ENCODE measurements around the gene GH2.

GH2 gene

GRCh38 chr17:63855185-63855584 lies 26.6 kb downstream of the GH2 start:
- no peak overlapping the region for H2BK5ac ChIP-seq (ENCODE audit: low read depth, low read length, poor library complexity, severe bottlenecking)
- H3K4me2 ChIP-seq (ENCODE audit: low read length, poor library complexity, severe bottlenecking), result no peak overlapping the region
- H3K4me1 ChIP-seq (ENCODE audit: control insufficient read depth, insufficient read depth, low read depth, low read length), result no peaks in the 10 kb centered on the region
- no peak overlapping the region for H2BK12ac ChIP-seq (ENCODE audit: low read length in 2 of 2)
- H4K8ac ChIP-seq (ENCODE audit: low read length), result no peak overlapping the region
- no peaks in the 10 kb centered on the region for H3K79me1 ChIP-seq (replicated peaks; ENCODE audit: low read length, poor library complexity, severe bottlenecking)
- H3K9ac ChIP-seq (ENCODE audit: low read length), result no peak overlapping the region
- no peaks in the 10 kb centered on the region for H3K9me3 ChIP-seq (ENCODE audit: control insufficient read depth, low read length)
- peaks cover 21 to 29% of the 10 kb centered on the region in 2 experiments for H3K27me3 ChIP-seq (ENCODE audit: control insufficient read depth in 1 of 2, insufficient read depth in 1 of 2, low read length in 2 of 2)
- no peak overlapping the region for H3K23ac ChIP-seq (ENCODE audit: low read length in 2 of 2)
- H3K36me3 ChIP-seq (ENCODE audit: control insufficient read depth in 1 of 2, insufficient read depth in 2 of 2, low read depth in 1 of 2, low read length in 2 of 2), result no peaks in the 10 kb centered on the region
- WGBS, result 86% methylated on average over 8 of the region's 8 CpGs
- H2AFZ ChIP-seq (ENCODE audit: low read depth, low read length), result no peak overlapping the region
- DNase-seq, result no peak
- H3K18ac ChIP-seq (ENCODE audit: low read depth in 1 of 2, low read length in 2 of 2), result no peak overlapping the region
- H3K4ac ChIP-seq (ENCODE audit: low read depth in 1 of 2, low read length in 2 of 2), result no peak overlapping the region
- H2BK120ac ChIP-seq (ENCODE audit: low read depth, low read length), result no peak overlapping the region
- no peak overlapping the region for H4K91ac ChIP-seq (ENCODE audit: low read length)
- no peak overlapping the region for H3K14ac ChIP-seq (ENCODE audit: low read length in 2 of 2)
- H2BK15ac ChIP-seq (ENCODE audit: low read depth, poor library complexity, severe bottlenecking), result no peak overlapping the region
- H2AK5ac ChIP-seq (ENCODE audit: low read length, severe bottlenecking), result no peak overlapping the region
- H3K4me3 ChIP-seq (ENCODE audit: insufficient read depth in 1 of 2, low read depth in 1 of 2, low read length in 2 of 2), result no peak overlapping the region
- H3K27ac ChIP-seq (ENCODE audit: low read length, poor library complexity, severe bottlenecking), result no peak overlapping the region

GRCh38 chr17:63854709-63855108 lies 27.0 kb downstream of the GH2 start:
- H3K27me3 ChIP-seq (ENCODE audit: control insufficient read depth in 1 of 2, insufficient read depth in 1 of 2, low read length in 2 of 2), result peaks cover 16 to 24% of the 10 kb centered on the region in 2 experiments
- no peak overlapping the region for H2BK12ac ChIP-seq (ENCODE audit: low read length in 2 of 2)

GRCh38 chr17:63853260-63853659 lies 28.5 kb downstream of the GH2 start:
- no peak overlapping the region for H3K4me3 ChIP-seq (ENCODE audit: insufficient read depth in 1 of 2, low read depth in 1 of 2, low read length in 2 of 2)
- no CpG with 5 or more reads among the region's 2 CpGs for WGBS
- H2BK15ac ChIP-seq (ENCODE audit: low read depth, poor library complexity, severe bottlenecking), result no peak overlapping the region
- H3K27ac ChIP-seq (ENCODE audit: low read length, poor library complexity, severe bottlenecking), result no peak overlapping the region
- H2BK120ac ChIP-seq (ENCODE audit: low read depth, low read length), result no peak overlapping the region
- H3K4me2 ChIP-seq (ENCODE audit: low read length, poor library complexity, severe bottlenecking), result no peak overlapping the region
- no peak overlapping the region for H2AFZ ChIP-seq (ENCODE audit: low read depth, low read length)
- H2BK12ac ChIP-seq (ENCODE audit: low read length in 2 of 2), result no peak overlapping the region
- H4K8ac ChIP-seq (ENCODE audit: low read length), result no peak overlapping the region
- H2AK5ac ChIP-seq (ENCODE audit: low read length, severe bottlenecking), result no peak overlapping the region
- no peak overlapping the region for H3K18ac ChIP-seq (ENCODE audit: low read depth in 1 of 2, low read length in 2 of 2)
- no peaks in the 10 kb centered on the region for H3K9me3 ChIP-seq (ENCODE audit: control insufficient read depth, low read length)
- H3K4me1 ChIP-seq (ENCODE audit: control insufficient read depth, insufficient read depth, low read depth, low read length), result peaks cover 4% of the 10 kb centered on the region
- H3K14ac ChIP-seq (ENCODE audit: low read length in 2 of 2), result no peak overlapping the region
- no peak for DNase-seq
- no peaks in the 10 kb centered on the region for H3K79me1 ChIP-seq (replicated peaks; ENCODE audit: low read length, poor library complexity, severe bottlenecking)
- H3K4ac ChIP-seq (ENCODE audit: low read depth in 1 of 2, low read length in 2 of 2), result no peak overlapping the region
- H4K91ac ChIP-seq (ENCODE audit: low read length), result no peak overlapping the region
- H3K9ac ChIP-seq (ENCODE audit: low read length), result no peak overlapping the region
- no peak overlapping the region for H2BK5ac ChIP-seq (ENCODE audit: low read depth, low read length, poor library complexity, severe bottlenecking)
- H3K36me3 ChIP-seq (ENCODE audit: control insufficient read depth in 1 of 2, insufficient read depth in 2 of 2, low read depth in 1 of 2, low read length in 2 of 2), result no peaks in the 10 kb centered on the region
- H3K23ac ChIP-seq (ENCODE audit: low read length in 2 of 2), result no peak overlapping the region
- H3K27me3 ChIP-seq (ENCODE audit: control insufficient read depth in 1 of 2, insufficient read depth in 1 of 2, low read length in 2 of 2), result peaks cover 7 to 9% of the 10 kb centered on the region in 2 experiments

More at GRCh38 chr17:63854709-63855108, 27.0 kb downstream of the GH2 start:
- 88% methylated on average over 5 of the region's 5 CpGs for WGBS
- H4K8ac ChIP-seq (ENCODE audit: low read length), result no peak overlapping the region
- no peak overlapping the region for H3K14ac ChIP-seq (ENCODE audit: low read length in 2 of 2)
- H2BK120ac ChIP-seq (ENCODE audit: low read depth, low read length), result no peak overlapping the region
- no peak overlapping the region for H3K4me2 ChIP-seq (ENCODE audit: low read length, poor library complexity, severe bottlenecking)
- no peak overlapping the region for H3K4me3 ChIP-seq (ENCODE audit: insufficient read depth in 1 of 2, low read depth in 1 of 2, low read length in 2 of 2)
- H4K91ac ChIP-seq (ENCODE audit: low read length), result no peak overlapping the region
- H3K4me1 ChIP-seq (ENCODE audit: control insufficient read depth, insufficient read depth, low read depth, low read length), result no peaks in the 10 kb centered on the region
- no peak overlapping the region for H3K9ac ChIP-seq (ENCODE audit: low read length)
- H2BK15ac ChIP-seq (ENCODE audit: low read depth, poor library complexity, severe bottlenecking), result no peak overlapping the region
- H2BK5ac ChIP-seq (ENCODE audit: low read depth, low read length, poor library complexity, severe bottlenecking), result no peak overlapping the region
- H3K36me3 ChIP-seq (ENCODE audit: control insufficient read depth in 1 of 2, insufficient read depth in 2 of 2, low read depth in 1 of 2, low read length in 2 of 2), result no peaks in the 10 kb centered on the region
- no peak overlapping the region for H3K23ac ChIP-seq (ENCODE audit: low read length in 2 of 2)
- no peaks in the 10 kb centered on the region for H3K9me3 ChIP-seq (ENCODE audit: control insufficient read depth, low read length)
- H2AK5ac ChIP-seq (ENCODE audit: low read length, severe bottlenecking), result no peak overlapping the region
- H3K4ac ChIP-seq (ENCODE audit: low read depth in 1 of 2, low read length in 2 of 2), result no peak overlapping the region
- H2AFZ ChIP-seq (ENCODE audit: low read depth, low read length), result no peak overlapping the region
- H3K18ac ChIP-seq (ENCODE audit: low read depth in 1 of 2, low read length in 2 of 2), result no peak overlapping the region
- DNase-seq, result no peak
- H3K79me1 ChIP-seq (replicated peaks; ENCODE audit: low read length, poor library complexity, severe bottlenecking), result no peaks in the 10 kb centered on the region
- no peak overlapping the region for H3K27ac ChIP-seq (ENCODE audit: low read length, poor library complexity, severe bottlenecking)

GRCh38 chr17:63850401-63850800 lies 31.3 kb downstream of the GH2 start:
- no peak overlapping the region for H3K4me3 ChIP-seq (ENCODE audit: insufficient read depth in 1 of 2, low read depth in 1 of 2, low read length in 2 of 2)
- no peak overlapping the region for H3K23ac ChIP-seq (ENCODE audit: low read length in 2 of 2)
- no peak overlapping the region for H2BK15ac ChIP-seq (ENCODE audit: low read depth, poor library complexity, severe bottlenecking)
- no peak overlapping the region for H3K18ac ChIP-seq (ENCODE audit: low read depth in 1 of 2, low read length in 2 of 2)
- no peak for DNase-seq
- no peak overlapping the region for H3K27ac ChIP-seq (ENCODE audit: low read length, poor library complexity, severe bottlenecking)
- H2BK120ac ChIP-seq (ENCODE audit: low read depth, low read length), result no peak overlapping the region
- H4K91ac ChIP-seq (ENCODE audit: low read length), result no peak overlapping the region
- WGBS, result 97% methylated on average over 9 of the region's 9 CpGs
- H2BK5ac ChIP-seq (ENCODE audit: low read depth, low read length, poor library complexity, severe bottlenecking), result no peak overlapping the region
- H3K36me3 ChIP-seq (ENCODE audit: control insufficient read depth in 1 of 2, insufficient read depth in 2 of 2, low read depth in 1 of 2, low read length in 2 of 2), result no peaks in the 10 kb centered on the region
- no peak overlapping the region for H3K4me2 ChIP-seq (ENCODE audit: low read length, poor library complexity, severe bottlenecking)
- H3K4me1 ChIP-seq (ENCODE audit: control insufficient read depth, insufficient read depth, low read depth, low read length), result peaks cover 4% of the 10 kb centered on the region
- H3K9ac ChIP-seq (ENCODE audit: low read length), result no peak overlapping the region
- no peak overlapping the region for H2AK5ac ChIP-seq (ENCODE audit: low read length, severe bottlenecking)
- no peaks in the 10 kb centered on the region for H3K9me3 ChIP-seq (ENCODE audit: control insufficient read depth, low read length)
- no peak overlapping the region for H3K4ac ChIP-seq (ENCODE audit: low read depth in 1 of 2, low read length in 2 of 2)
- H2BK12ac ChIP-seq (ENCODE audit: low read length in 2 of 2), result no peak overlapping the region
- H3K79me1 ChIP-seq (replicated peaks; ENCODE audit: low read length, poor library complexity, severe bottlenecking), result no peaks in the 10 kb centered on the region
- peaks cover 7% of the 10 kb centered on the region in 2 experiments for H3K27me3 ChIP-seq (ENCODE audit: control insufficient read depth in 1 of 2, insufficient read depth in 1 of 2, low read length in 2 of 2)
- H2AFZ ChIP-seq (ENCODE audit: low read depth, low read length), result no peak overlapping the region
- no peak overlapping the region for H3K14ac ChIP-seq (ENCODE audit: low read length in 2 of 2)
- H4K8ac ChIP-seq (ENCODE audit: low read length), result no peak overlapping the region
